ENCODE measurements around the gene KIR2DL1.
"Not testable (repeated sequence)": the region's sequence is repeated elsewhere in the genome, so short reads cannot be mapped to it uniquely, and the experiment has no call there.

KIR2DL1 gene

DNA sequence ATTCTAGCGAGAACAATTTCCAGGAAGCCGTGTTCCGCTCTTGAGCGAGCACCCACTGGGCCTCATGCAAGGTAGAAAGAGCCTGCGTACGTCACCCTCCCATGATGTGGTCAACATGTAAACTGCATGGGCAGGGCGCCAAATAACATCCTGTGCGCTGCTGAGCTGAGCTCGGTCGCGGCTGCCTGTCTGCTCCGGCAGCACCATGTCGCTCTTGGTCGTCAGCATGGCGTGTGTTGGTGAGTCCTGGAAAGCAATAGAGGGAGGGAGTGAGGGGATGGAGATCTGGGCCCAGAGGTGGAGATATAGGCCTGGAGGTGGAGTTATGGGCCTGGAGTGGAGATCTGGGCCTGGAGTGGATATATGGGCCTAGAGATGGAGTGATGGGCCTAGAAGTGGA, at the start of gene KIR2DL1:
KIR2DL1 (plus strand) TSS at position 148 of the 400 bp plus-strand sequence; CDS start at position 206, 58 bp downstream.
- not testable (repeated sequence) for DNase-seq

DNA sequence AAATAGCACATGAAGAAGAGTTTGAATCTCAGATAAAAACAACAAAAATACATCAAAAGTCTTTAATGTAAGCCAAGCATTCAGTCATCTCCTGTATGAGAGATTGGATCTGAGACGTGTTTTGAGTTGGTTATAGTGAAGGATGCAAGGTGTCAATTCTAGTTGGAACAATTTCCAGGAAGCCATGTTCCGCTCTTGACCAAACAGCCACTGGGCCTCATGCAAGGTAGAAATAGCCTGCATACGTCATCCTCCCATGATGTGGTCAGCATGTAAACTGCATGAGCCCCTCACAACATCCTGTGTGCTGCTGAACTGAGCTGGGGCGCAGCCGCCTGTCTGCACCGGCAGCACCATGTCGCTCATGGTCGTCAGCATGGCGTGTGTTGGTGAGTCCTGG, 45.5 kb upstream of the KIR2DL1 start, which contains the start of gene KIR3DL3:
KIR3DL3 (plus strand) TSS at position 301 of the 400 bp plus-strand sequence; CDS start at position 356, 55 bp downstream.
- DNase-seq, result no peak

DNA sequence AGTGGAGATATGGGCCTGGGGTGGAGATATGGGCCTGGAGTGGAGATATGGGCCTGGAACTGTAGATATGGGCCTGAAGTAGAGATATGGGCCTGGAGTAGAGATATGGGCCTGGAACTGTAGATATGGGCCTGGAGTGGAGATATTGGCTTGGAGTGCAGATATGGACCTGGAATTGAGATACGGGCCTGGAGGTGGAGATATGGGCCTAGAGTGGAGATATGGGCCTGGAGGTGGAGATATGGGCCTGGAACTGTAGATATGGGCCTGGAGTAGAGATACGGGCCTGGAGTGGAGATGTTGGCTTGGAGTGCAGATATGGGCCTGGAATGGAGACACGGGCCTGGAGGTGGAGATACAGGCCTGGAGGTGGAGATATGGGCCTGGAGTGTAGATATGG, 44.9 kb upstream of the KIR2DL1 start:
- DNase-seq, result no peak

DNA sequence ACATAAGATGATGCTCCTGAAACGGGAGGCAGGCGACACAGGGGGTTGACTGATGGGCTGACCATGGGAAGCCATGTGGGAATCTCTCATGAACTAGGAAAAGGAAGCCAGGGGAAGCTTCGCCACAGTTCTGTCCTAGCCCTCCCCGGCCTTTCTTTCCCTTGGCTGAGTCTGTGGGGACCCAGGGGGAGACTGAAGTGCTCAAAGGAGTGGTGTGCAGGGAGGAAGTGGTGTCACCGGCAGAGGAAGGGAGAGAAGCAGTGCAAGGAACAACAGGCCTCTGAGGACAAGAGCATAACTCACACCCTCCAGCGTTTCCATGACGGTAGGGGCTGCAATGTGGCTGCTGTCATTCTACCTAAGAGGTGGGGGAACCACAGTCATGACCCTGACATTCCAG, 44.3 kb upstream of the KIR2DL1 start:
- DNase-seq, result no peak

DNA sequence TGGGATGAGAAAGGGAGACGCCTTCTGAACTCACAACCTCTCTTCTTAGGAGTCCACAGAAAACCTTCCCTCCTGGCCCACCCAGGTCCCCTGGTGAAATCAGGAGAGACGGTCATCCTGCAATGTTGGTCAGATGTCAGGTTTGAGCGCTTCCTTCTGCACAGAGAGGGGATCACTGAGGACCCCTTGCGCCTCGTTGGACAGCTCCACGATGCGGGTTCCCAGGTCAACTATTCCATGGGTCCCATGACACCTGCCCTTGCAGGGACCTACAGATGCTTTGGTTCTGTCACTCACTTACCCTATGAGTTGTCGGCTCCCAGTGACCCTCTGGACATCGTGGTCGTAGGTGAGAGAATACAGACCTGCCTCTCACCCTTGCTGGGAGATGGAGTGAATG, 42.0 kb upstream of the KIR2DL1 start:
- no peak for DNase-seq

DNA sequence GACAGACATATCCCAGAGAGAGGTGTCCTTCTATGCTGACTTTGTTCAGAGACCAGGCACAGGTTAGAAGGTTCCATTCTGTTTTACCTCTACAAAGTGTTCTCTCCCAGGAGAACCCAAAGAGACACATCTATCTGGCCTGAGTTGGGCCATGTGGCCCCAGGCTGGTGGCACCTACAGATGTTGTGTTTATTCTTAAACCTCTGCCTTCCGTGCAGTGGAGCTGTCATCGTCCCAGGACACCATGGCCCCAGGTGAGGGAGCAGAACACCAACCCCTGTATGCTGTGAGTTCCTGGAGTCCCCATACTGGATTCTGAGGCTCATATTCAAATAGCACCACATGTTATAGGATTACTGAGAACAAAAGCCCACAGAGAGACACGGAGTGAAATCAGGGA, 41.4 kb upstream of the KIR2DL1 start:
- DNase-seq, result no peak

DNA sequence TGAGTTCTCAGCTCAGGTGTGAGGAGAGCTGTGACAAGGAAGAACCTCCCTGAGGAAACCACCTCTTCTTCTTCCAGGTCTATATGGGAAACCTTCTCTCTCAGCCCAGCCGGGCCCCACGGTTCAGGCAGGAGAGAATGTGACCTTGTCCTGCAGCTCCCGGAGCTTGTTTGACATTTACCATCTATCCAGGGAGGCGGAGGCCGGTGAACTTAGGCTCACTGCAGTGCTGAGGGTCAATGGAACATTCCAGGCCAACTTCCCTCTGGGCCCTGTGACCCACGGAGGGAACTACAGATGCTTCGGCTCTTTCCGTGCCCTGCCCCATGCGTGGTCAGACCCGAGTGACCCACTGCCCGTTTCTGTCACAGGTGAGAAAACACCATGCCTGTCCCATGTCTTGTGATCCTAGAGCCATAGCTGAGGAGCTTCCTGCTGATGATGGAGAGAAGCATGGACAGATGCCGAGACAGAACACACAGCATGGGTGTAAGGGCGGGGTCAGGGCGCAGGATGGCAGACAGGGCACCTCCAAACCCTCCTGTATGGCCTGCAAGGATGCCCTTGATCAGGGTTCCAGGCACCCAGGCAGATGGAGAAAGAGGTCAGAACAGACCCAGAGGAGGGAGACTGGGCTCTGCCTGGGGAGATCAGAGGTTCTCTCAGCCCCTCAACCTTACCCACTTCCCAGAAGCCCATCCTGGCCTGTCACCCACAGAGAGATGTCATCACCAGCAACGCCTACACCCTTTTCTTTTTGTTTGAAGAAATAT, 40.0 kb upstream of the KIR2DL1 start:
- no peak for DNase-seq

DNA sequence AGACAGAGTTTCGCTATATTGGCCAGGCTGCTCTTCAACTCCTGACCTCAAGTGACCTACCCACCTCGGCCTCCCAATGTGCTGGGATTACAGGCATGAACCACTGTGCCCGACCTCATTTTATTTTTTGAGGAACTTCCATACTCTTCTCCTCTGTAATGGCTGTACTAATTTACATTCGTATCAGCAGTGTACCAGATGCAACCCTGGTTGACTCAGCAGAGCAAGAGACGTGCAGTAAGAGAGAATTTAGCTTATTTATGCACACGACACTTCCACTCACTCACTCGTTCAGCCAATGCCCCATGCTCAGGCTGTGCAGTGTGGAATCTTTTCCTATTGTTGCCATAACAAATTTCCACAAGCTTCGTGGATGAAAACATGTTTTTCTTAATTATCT, 38.4 kb upstream of the KIR2DL1 start:
- no peak for DNase-seq

DNA sequence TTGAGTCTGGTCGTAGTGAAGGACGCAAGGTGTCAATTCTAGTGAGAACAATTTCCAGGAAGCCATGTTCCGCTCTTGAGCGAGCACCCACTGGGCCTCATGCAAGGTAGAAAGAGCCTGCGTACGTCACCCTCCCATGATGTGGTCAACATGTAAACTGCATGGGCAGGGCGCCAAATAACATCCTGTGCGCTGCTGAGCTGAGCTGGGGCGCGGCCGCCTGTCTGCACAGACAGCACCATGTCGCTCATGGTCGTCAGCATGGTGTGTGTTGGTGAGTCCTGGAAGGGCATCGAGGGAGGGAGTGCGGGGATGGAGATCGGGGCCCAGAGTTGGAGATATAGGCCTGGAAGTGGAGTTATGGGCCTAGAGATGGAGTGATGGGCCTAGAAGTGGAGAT, 31.3 kb upstream of the KIR2DL1 start, which contains the start of gene KIR2DL3:
KIR2DL3 (plus strand) TSS at position 208 of the 400 bp plus-strand sequence; CDS start at position 241, 33 bp downstream.
- not testable (repeated sequence) for DNase-seq

DNA sequence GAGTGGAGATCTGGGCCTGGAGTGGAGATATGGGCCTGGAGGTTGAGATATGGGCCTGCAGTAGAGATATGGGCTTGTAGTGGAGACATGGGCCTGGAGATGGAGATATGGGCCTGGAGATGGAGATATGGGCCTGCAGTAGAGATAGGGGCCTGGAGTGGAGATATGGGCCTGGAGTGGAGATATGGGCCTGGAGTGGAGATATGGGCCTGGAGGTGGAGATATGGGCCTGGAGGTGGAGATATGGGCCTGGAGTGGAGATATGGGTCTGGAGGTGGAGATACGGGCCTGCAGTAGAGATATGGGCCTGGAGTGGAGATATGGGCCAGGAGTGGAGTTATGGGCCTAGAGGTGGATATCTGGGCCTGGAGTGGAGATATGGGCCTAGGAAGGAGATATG, 30.9 kb upstream of the KIR2DL1 start:
- no peak for DNase-seq

DNA sequence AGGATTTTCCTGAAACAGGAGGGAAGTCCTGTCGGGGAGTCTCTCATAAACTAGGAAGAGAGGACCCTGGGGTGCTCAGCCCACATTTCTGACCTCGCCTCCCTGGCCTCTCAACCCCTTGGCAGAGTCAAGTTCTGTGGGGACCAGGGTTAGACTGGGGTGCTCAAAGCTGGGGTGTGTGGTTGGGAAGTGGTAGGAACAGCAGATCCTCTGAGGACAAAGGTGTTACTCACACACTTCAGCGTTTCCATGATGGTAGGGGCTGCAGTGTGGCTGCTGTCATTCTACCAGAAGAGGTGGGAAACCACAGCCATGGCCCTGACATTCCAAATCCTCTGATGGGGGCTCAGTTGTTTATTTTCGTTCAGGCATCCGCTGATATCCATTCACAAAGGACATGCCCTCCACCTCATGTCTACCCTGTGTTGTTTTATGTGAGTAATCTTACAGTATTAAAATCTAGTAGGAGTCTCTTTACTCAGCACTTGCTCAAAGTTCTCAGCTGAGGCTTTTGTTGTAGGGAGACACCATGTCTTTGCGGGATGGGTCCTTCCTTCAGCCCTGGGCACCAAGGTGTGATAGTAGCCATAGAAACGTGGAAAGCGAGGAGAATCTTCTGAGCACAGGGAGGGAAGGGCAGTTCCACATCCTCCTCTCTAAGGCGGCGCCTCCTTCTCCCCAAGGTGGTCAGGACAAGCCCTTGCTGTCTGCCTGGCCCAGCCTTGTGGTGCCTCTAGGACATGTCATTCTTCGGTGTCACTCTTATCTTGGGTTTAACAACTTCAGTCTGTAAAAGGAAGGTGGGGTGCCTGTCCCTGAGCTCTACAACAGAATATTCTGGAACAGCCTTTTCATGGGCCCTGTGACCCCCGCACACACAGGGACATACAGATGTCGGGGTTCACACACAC, 29.8 kb upstream of the KIR2DL1 start:
- no peak for DNase-seq

DNA sequence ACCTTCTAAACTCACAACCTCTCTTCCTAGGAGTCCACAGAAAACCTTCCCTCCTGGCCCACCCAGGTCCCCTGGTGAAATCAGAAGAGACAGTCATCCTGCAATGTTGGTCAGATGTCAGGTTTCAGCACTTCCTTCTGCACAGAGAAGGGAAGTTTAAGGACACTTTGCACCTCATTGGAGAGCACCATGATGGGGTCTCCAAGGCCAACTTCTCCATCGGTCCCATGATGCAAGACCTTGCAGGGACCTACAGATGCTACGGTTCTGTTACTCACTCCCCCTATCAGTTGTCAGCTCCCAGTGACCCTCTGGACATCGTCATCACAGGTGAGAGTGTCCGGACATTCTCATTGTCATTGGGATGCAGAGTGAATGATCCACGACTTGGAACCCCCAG, 27.6 kb upstream of the KIR2DL1 start:
- not testable (repeated sequence) for DNase-seq

DNA sequence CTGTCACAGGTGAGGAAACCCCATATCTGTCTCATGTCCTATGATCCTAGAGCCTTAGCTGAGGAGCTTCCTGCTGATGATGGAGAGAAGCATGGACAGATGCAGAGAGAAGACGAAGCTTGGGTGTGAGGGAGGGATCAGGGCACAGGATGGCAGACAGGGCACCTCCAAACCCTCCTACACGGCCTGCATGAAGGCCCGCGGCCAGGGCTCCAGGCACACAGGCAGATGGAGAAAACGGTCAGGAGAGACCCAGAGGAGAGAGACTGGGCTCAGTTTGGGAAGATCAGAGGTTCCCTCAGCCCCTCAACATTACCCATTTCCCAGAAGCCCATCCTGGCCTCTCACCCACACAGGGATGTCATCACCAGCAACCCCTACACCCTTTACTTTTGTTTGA, 25.5 kb upstream of the KIR2DL1 start:
- DNase-seq, result not testable (repeated sequence)

DNA sequence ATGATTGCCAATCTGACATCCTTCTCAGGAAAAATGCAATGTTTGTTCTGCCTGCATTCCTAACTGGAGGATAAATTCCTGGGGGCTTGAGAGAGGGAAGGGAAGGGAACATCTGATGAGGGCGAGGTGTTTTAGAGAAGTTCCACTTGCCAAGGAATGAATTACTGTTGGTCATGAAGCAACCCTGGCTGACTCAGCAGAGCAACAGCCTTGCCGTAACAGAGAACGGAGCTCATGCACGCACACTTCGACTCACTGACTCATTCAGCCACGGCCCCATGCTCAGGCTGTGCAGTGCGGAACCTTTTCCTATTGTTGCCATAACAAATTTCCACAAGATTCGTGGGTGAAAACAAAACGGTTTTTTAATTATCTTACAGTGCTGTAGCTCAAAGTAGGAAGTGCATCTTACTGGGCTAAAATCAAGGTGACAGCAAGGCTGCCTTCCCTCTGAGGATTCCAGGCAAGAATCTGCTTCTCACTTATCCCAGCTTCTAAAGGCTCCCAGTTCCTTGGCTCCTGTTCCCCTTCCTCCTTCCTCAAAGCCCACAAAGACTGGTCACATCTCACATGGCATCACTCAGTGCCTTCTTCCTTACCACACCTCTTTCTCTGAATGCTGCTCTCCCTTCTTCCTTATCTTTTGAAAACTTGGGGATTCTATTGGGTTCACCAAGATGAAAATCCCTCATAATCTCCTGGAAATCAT, 21.8 kb upstream of the KIR2DL1 start:
- DNase-seq, result not testable (repeated sequence)

DNA sequence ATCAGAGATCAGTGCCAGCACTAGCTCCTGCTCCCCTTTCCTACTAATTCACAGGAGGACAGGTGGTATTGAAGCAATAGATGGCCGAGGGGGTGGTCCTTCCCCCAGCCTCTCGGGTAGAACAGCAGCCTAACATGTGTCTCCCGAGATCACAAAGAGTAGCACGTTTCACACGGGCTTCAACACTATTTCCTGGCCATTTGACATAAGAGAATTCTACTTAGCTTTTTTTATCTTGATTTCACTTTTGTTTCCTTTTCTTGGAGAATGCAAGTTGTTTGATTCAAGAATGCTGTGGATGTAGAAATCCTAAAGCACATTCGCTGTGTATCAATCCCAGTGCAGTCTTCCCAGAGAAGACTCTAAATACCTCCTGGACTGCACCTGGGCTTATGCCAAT, 19.3 kb upstream of the KIR2DL1 start:
- not testable (repeated sequence) for DNase-seq

DNA sequence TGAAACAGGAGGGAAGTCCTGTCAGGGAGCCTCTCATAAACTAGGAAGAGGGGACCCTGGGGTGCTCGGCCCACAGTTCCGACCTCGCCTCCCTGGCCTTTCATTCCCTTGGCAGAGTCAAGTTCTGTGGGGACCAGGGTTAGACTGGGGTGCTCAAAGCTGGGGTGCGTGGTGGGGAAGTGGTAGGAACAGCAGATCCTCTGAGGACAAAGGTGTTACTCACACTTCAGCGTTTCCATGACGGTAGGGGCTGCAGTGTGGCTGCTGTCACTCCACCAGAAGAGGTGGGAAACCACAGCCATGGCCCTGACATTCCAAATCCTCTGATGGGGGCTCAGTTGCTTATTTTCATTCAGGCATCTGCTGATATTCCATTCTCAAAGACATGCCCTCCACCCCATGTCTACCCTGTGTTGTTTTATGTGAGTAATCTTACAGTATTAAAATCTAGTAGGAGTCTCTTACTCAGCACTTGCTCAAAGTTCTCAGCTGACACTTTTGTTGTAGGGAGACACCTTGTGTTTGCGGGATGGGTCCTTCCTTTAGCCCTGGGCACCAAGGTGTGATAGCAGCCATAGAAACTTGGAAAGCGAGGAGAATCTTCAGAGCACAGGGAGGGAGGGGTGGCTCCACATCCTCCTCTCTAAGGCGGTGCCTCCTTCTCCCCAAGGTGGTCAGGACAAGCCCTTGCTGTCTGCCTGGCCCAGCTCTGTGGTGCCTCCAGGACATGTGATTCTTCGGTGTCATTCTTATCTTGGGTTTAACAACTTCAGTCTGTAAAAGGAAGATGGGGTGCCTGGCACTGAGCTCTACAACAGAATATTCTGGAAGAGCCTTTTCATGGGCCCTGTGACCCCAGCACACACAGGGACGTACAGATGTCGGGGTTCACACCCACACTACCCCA, 13.1 kb upstream of the KIR2DL1 start:
- DNase-seq, result not testable (repeated sequence)

DNA sequence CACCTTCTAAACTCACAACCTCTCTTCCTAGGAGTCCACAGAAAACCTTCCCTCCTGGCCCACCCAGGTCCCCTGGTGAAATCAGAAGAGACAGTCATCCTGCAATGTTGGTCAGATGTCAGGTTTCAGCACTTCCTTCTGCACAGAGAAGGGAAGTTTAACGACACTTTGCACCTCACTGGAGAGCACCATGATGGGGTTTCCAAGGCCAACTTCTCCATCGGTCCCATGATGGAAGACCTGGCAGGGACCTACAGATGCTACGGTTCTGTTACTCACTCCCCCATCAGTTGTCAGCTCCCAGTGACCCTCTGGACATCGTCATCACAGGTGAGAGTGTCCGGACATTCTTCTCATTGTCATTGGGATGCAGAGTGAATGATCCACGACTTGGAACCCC, 11.0 kb upstream of the KIR2DL1 start:
- not testable (repeated sequence) for DNase-seq

DNA sequence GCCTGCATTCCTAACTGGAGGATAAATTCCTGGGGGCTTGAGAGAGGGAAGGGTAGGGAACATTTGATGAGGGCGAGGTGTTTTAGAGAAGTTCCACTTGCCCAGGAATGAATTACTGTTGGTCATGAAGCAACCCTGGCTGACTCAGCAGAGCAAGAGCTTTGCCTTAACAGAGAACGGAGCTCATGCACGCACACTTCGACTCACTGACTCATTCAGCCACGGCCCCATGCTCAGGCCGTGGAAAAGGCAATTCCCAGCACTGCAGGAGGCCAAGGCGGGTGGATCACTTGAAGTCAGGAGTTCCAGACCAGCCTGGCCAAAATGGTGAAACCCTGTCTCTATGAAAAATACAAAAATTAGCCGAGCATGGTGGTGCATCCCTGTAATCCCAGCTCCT, 5.4 kb upstream of the KIR2DL1 start:
- not testable (repeated sequence) for DNase-seq

DNA sequence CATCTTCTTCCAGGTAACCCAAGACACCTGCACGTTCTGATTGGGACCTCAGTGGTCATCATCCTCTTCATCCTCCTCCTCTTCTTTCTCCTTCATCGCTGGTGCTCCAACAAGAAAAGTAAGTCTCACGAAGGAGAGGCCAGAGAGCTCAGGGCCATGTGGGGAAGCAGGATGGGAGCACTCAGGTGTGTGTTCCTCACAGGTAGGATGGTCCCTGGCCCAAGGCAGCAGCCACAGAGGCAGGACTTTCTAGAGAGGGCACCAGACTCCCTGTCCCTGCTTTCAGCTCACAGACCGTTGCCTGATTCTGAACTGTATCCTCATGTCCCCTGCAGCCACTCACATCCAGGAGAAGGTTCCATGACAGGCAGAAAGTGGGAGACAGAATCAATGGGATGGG, 3.1 kb upstream of the KIR2DL1 start:
- DNase-seq, result not testable (repeated sequence)

DNA sequence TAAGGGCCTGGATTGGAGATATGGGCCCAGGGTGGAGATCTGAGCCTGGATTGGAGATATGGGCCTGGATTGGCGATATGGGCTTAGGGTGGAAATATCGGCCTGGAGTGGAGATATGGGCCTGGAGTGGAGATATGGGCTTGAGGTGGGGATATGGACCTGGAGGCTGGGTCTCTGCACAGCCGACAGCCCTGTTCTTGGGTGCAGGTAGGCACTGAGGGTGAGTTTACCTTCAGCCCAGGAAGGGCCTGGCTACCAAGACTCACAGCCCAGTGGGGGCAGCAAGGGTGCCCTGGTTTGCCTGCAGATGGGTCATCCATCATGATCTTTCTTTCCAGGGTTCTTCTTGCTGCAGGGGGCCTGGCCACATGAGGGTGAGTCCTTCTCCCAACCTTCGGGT, 918 bp downstream of the KIR2DL1 start:
- not testable (repeated sequence) for DNase-seq

DNA sequence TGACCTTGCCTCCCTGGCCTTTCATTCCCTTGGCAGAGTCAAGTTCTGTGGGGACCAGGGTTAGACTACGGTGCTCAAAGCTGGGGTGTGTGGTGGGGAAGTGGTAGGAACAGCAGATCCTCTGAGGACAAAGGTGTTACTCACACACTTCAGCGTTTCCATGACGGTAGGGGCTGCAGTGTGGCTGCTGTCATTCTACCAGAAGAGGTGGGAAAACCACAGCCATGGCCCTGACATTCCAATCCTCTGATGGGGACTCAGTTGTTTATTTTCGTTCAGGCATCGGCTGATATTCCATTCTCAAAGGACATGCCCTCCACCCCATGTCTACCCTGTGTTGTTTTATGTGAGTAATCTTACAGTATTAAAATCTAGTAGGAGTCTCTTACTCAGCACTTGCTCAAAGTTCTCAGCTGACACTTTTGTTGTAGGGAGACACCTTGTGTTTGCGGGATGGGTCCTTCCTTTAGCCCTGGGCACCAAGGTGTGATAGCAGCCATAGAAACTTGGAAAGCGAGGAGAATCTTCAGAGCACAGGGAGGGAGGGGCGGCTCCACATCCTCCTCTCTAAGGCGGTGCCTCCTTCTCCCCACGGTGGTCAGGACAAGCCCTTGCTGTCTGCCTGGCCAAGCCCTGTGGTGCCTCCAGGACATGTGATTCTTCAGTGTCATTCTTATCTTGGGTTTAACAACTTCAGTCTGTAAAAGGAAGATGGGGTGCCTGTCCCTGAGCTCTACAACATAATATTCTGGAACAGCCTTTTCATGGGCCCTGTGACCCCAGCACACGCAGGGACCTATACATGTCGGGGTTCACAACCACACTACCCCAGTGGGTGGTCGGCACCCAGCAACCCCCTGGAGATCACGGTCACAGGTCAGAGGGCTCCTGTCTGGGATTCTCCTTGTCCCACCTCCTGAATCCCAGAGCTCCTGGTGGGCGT, 1.7 kb downstream of the KIR2DL1 start:
- not testable (repeated sequence) for DNase-seq
